Neural cell (in vitro differentiated cells): ENCODE measurements around the gene CCL24.
"Not testable (repeated sequence)": the region's sequence is repeated elsewhere in the genome, so short reads cannot be mapped to it uniquely, and the experiment has no call there.

Experiments
- EP300 ChIP-seq: fragments of 450-650 bp; conservative IDR thresholded peaks from 2 replicates; pipeline ENCODE4 v1.6.1; 2014; ENCODE audit warnings: antibody characterized with exemption, mild to moderate bottlenecking, moderate library complexity; ENCODE audit not compliant: poor library complexity, severe bottlenecking
- EZH2 ChIP-seq: fragments of 200-600, 300-800 bp; shearing (Covaris generic), sonication (generic); IDR thresholded peaks from 2 replicates; pipeline ENCODE4 v1.6.1; 2014; ENCODE audit warnings: antibody characterized with exemption, low read length, borderline replicate concordance, mild to moderate bottlenecking; ENCODE audit not compliant: insufficient read depth, poor library complexity, severe bottlenecking
- MXI1 ChIP-seq: fragments of 450-650 bp; conservative IDR thresholded peaks from 2 replicates; pipeline ENCODE4 v1.6.1; 2014; ENCODE audit warnings: antibody characterized with exemption, mild to moderate bottlenecking; ENCODE audit not compliant: poor library complexity, severe bottlenecking
- POLR2AphosphoS5 ChIP-seq: IDR thresholded peaks from 2 replicates; pipeline ENCODE4 v1.6.1; 2012
- RAD21 ChIP-seq: fragments of 450-650 bp; conservative IDR thresholded peaks from 2 replicates; pipeline ENCODE4 v1.6.1; 2014; ENCODE audit warnings: antibody characterized with exemption, mild to moderate bottlenecking, moderate library complexity
- TAF1 ChIP-seq: IDR thresholded peaks from 2 replicates; pipeline ENCODE4 v1.6.1; 2012; ENCODE audit warnings: low read depth
- TF ChIP-seq, protein P1 (sequence below): fragments of 450-650 bp; IDR thresholded peaks from 2 replicates; pipeline ENCODE4 v1.5.1; 2014; ENCODE audit warnings: antibody characterized with exemption, mild to moderate bottlenecking, moderate library complexity; ENCODE audit not compliant: poor library complexity, severe bottlenecking
- TF ChIP-seq, protein P2 (sequence below): IDR thresholded peaks from 2 replicates; pipeline ENCODE4 v1.6.1; 2012; ENCODE audit warnings: borderline replicate concordance

- TF ChIP-seq, protein P1, sequence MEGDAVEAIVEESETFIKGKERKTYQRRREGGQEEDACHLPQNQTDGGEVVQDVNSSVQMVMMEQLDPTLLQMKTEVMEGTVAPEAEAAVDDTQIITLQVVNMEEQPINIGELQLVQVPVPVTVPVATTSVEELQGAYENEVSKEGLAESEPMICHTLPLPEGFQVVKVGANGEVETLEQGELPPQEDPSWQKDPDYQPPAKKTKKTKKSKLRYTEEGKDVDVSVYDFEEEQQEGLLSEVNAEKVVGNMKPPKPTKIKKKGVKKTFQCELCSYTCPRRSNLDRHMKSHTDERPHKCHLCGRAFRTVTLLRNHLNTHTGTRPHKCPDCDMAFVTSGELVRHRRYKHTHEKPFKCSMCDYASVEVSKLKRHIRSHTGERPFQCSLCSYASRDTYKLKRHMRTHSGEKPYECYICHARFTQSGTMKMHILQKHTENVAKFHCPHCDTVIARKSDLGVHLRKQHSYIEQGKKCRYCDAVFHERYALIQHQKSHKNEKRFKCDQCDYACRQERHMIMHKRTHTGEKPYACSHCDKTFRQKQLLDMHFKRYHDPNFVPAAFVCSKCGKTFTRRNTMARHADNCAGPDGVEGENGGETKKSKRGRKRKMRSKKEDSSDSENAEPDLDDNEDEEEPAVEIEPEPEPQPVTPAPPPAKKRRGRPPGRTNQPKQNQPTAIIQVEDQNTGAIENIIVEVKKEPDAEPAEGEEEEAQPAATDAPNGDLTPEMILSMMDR: not testable (repeated sequence)
- not testable (repeated sequence) for TF ChIP-seq POLR2AphosphoS5, EZH2, RAD21, EP300, TAF1, MXI1
- TF ChIP-seq, protein P2, sequence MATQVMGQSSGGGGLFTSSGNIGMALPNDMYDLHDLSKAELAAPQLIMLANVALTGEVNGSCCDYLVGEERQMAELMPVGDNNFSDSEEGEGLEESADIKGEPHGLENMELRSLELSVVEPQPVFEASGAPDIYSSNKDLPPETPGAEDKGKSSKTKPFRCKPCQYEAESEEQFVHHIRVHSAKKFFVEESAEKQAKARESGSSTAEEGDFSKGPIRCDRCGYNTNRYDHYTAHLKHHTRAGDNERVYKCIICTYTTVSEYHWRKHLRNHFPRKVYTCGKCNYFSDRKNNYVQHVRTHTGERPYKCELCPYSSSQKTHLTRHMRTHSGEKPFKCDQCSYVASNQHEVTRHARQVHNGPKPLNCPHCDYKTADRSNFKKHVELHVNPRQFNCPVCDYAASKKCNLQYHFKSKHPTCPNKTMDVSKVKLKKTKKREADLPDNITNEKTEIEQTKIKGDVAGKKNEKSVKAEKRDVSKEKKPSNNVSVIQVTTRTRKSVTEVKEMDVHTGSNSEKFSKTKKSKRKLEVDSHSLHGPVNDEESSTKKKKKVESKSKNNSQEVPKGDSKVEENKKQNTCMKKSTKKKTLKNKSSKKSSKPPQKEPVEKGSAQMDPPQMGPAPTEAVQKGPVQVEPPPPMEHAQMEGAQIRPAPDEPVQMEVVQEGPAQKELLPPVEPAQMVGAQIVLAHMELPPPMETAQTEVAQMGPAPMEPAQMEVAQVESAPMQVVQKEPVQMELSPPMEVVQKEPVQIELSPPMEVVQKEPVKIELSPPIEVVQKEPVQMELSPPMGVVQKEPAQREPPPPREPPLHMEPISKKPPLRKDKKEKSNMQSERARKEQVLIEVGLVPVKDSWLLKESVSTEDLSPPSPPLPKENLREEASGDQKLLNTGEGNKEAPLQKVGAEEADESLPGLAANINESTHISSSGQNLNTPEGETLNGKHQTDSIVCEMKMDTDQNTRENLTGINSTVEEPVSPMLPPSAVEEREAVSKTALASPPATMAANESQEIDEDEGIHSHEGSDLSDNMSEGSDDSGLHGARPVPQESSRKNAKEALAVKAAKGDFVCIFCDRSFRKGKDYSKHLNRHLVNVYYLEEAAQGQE: not testable (repeated sequence)
Measured at GRCh38 chr7:75792567-75792966, 21.0 kb downstream of the CCL24 start.
